Measurements from ENCODE around the gene NTNG1.

- no peak for TF ChIP-seq ELF4 (IDR thresholded peaks at IDR 0.05)
- no peak for TF ChIP-seq TARDBP (IDR thresholded peaks at IDR 0.05)
Measured at GRCh38 chr1:107432108-107432507, 291.3 kb downstream of the NTNG1 start.

Measured in HEK293T (cell line).